A549 (cell line): ENCODE measurements around the gene C1orf50. TPM values are rescaled to one million over a fixed set of nuclear protein-coding genes. Genes with fewer than 3 reads are reported as not detected.
A peak's percentile ranks its signal among the peaks of the same experiment; 100 is the strongest.

ENCODE experiments used
- ATAC-seq, 2 experiments: fragments of 200-7000 bp in 1 of 2; fragments of >200 bp in 1 of 2; cut with Nextera tagmentation in 1 of 2; cut with Tn5 transposase in 1 of 2; 3 replicates each; pipeline versions ENCODE4 v1.8.0 to v1.9.1; 2018 to 2020; ENCODE audit warnings: mild to moderate bottlenecking in 1 of 2, moderate library complexity in 1 of 2
- CTCF ChIA-PET: fragments of 300-600 bp; sonication (Branson Sonifier 250); formaldehyde crosslinking; extraction: SDS; loops from one replicate; lab custom pipeline; 2021; ENCODE audit warnings: antibody characterized with exemption, inconsistent platforms; lab: Yijun Ruan, JAX
- POLR2A ChIA-PET: fragments of 350-600 bp; formaldehyde crosslinking; extraction: SDS; loops from one replicate; lab custom pipeline; 2021; ENCODE audit warnings: antibody characterized with exemption, inconsistent platforms; lab: Yijun Ruan, JAX
- DNase-seq, 2 experiments: peaks; one replicate each; pipeline versions ENCODE4 v3.0.0 to v3.0.0-alpha.2; 2011 to 2016; ENCODE audit warnings: low read depth in 1 of 2, low spot score in 1 of 2
- FAIRE-seq: peaks from 2 replicates; lab custom pipeline; 2011; peaks lifted over from hg19 to GRCh38; lab: Jason Lieb, UNC
- H3K27ac ChIP-seq, 2 experiments: fragments of >200 bp; sonication (Bioruptor Twin); formaldehyde crosslinking; 3 replicates each; pipeline ENCODE4 v1.5.1; 2016 to 2017
- H3K4me1 ChIP-seq: fragments of >200 bp; sonication (Bioruptor Twin); formaldehyde crosslinking; 3 replicates; pipeline ENCODE4 v1.6.1; 2016
- H3K4me2 ChIP-seq: fragments of >200 bp; sonication (Bioruptor Twin); formaldehyde crosslinking; 3 replicates; pipeline ENCODE4 v1.6.1; 2016
- H3K4me3 ChIP-seq: fragments of >200 bp; sonication (Bioruptor Twin); formaldehyde crosslinking; 3 replicates; pipeline ENCODE4 v1.5.1; 2016
- H3K9me3 ChIP-seq: fragments of >200 bp; sonication (Bioruptor Twin); formaldehyde crosslinking; 3 replicates; pipeline ENCODE4 v1.6.1; 2016
- CBX2 ChIP-seq: fragments of 200-600 bp; sonication (generic); IDR thresholded peaks from 2 replicates; pipeline ENCODE4 v1.6.1; 2016; ENCODE audit warnings: low read depth, mild to moderate bottlenecking, borderline replicate concordance
- CHD4 ChIP-seq: fragments of 200-600 bp; sonication (generic); IDR thresholded peaks from 2 replicates; pipeline ENCODE4 v1.6.1; 2016; ENCODE audit warnings: antibody characterized with exemption, mild to moderate bottlenecking, borderline replicate concordance
- ESRRA ChIP-seq: fragments of 150-350 bp; IDR thresholded peaks from 2 replicates; pipeline ENCODE4 v1.6.1; 2014; ENCODE audit warnings: mild to moderate bottlenecking, low read length, borderline replicate concordance
- FOXS1 ChIP-seq: fragments of 250-450 bp; sonication (Bioruptor Pico); IDR thresholded peaks from 2 replicates; pipeline ENCODE4 v1.5.0; 2020; ENCODE audit warnings: mild to moderate bottlenecking, moderate library complexity
- JUNB ChIP-seq: fragments of >200 bp; sonication (Bioruptor Twin); formaldehyde crosslinking; IDR thresholded peaks from 2 replicates; pipeline ENCODE4 v1.6.1; 2016
- KDM5A ChIP-seq: fragments of 200-600 bp; sonication (generic); IDR thresholded peaks from 2 replicates; pipeline ENCODE4 v1.6.1; 2016; ENCODE audit warnings: antibody characterized with exemption, mild to moderate bottlenecking
- MAZ ChIP-seq: fragments of 150-350 bp; IDR thresholded peaks from 2 replicates; pipeline ENCODE4 v1.6.1; 2014; ENCODE audit warnings: antibody characterized with exemption, low read depth, low read length, borderline replicate concordance
- NPAS2 ChIP-seq: fragments of 250-450 bp; sonication (Bioruptor Pico); IDR thresholded peaks from 2 replicates; pipeline ENCODE4 v1.8.0; 2022; ENCODE audit warnings: mild to moderate bottlenecking, moderate library complexity, borderline replicate concordance
- PHF8 ChIP-seq: fragments of 200-600 bp; sonication (generic); IDR thresholded peaks from 2 replicates; pipeline ENCODE4 v1.6.1; 2016; ENCODE audit warnings: low read depth, mild to moderate bottlenecking, antibody characterized with exemption, moderate library complexity, borderline replicate concordance
- RCOR1 ChIP-seq: fragments of 150-350 bp; IDR thresholded peaks from 2 replicates; pipeline ENCODE4 v1.6.1; 2014; ENCODE audit warnings: antibody characterized with exemption, low read length, low read depth
- RNF2 ChIP-seq: fragments of 200-600 bp; sonication (generic); IDR thresholded peaks from 2 replicates; pipeline ENCODE4 v1.6.1; 2016; ENCODE audit warnings: low read depth, mild to moderate bottlenecking, antibody characterized with exemption, moderate library complexity, borderline replicate concordance
- SMC3 ChIP-seq: fragments of >200 bp; sonication (Bioruptor Twin); formaldehyde crosslinking; IDR thresholded peaks from 3 replicates; pipeline ENCODE4 v1.6.1; 2018; ENCODE audit warnings: inconsistent platforms
- SREBF2 ChIP-seq: fragments of 450-650 bp; IDR thresholded peaks from 2 replicates; pipeline ENCODE4 v1.6.1; 2014; ENCODE audit warnings: mild to moderate bottlenecking, moderate library complexity
- ZSCAN20 ChIP-seq: fragments of 250-450 bp; sonication (Bioruptor Pico); IDR thresholded peaks from 2 replicates; pipeline ENCODE4 v1.8.0; 2022; ENCODE audit warnings: mild to moderate bottlenecking, moderate library complexity
- WGBS: methylation state at CpG from one replicate; pipeline ENCODE4 v1.1.6; 2017; ENCODE audit errors: missing lambda C conversion rate; 5-methylcytosine and 5-hydroxymethylcytosine counted together
- polyA plus RNA-seq, 4 experiments: library from polyadenylated mRNA; depleted of rRNA in 3 of 4; stranded (reverse); fragments of >200 nt; fragmentation: RNase III in 1 of 4; extraction: RNeasy Plus Mini Kit Qiagen cat#74134 plus additional on column Dnase treatment in 1 of 4; gene quantifications; 2 replicates in 3 of 4; 3 replicates in 1 of 4; pipeline ENCODE4 v1.2.3, GENCODE V29; 2011 to 2017
- TF ChIP-seq, protein P1 (sequence below): fragments of 250-450 bp; sonication (Bioruptor Pico); IDR thresholded peaks from 2 replicates; pipeline ENCODE4 v1.5.0; 2021; ENCODE audit warnings: mild to moderate bottlenecking, moderate library complexity, borderline replicate concordance
- TF ChIP-seq, protein P2 (sequence below): fragments of >200 bp; sonication (Bioruptor Twin); formaldehyde crosslinking; IDR thresholded peaks from 3 replicates; pipeline ENCODE4 v1.5.1; 2016
- TF ChIP-seq, protein P3 (sequence below): fragments of 250-450 bp; sonication (Bioruptor Pico); IDR thresholded peaks from 2 replicates; pipeline ENCODE4 v1.5.0; 2020; ENCODE audit warnings: low read depth, mild to moderate bottlenecking, moderate library complexity
- TF ChIP-seq, protein P4 (sequence below): fragments of 200-600 bp; sonication (generic); IDR thresholded peaks from 2 replicates; pipeline ENCODE4 v1.6.1; 2016; ENCODE audit warnings: antibody characterized with exemption, mild to moderate bottlenecking, moderate library complexity

C1orf50 gene
- polyA plus RNA-seq, 2 of the 4 experiments (the other 2 are of a cell fraction), result 1.9 to 2.6 TPM

DNA sequence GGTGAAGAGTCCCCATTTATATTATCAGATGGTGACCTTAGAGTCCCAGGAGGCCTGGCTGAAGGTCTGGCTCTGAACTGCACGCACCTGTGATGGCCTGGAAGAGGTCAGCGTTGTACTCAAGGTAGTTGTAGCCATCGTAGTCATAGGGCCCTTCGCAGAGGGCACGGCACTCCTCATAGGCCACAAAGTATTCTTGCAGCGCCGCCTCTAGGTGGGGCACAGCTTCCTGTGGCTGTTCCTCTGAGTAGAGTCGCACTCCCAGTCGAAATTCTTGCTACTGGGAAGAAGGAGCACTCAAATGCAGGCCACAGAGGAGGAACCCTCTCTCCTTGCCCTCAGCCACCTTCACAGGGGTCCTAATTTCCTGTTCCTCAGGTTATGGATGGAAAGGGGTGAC is 7.9 kb upstream of the C1orf50 start:
- ATAC-seq (peak in 1 of 2 experiments; percentile 53; a peak in 2 of 6 replicates), FAIRE-seq (no peak), DNase-seq (no peak)
- Histone ChIP-seq H3K4me1 (no peaks in the 10 kb centered on the region; the same call in 2 of the 3 replicates), H3K27ac (no peak overlapping the region), H3K4me3 (no peak overlapping the region), H3K9me3 (no peaks in the 10 kb centered on the region), H3K4me2 (no peak overlapping the region)
- TF ChIP-seq KDM5A, result no peak
- 76% methylated on average over 9 of the region's 9 CpGs for WGBS
- CTCF ChIA-PET, result interaction anchor here (1.2 to 5.2 kb wide), 3 partner anchors 10 to 26 kb away, joined by 3 to 21 read pairs (median 3); no protein-coding TSS in a partner anchor
- POLR2A ChIA-PET, result no interaction called here

DNA sequence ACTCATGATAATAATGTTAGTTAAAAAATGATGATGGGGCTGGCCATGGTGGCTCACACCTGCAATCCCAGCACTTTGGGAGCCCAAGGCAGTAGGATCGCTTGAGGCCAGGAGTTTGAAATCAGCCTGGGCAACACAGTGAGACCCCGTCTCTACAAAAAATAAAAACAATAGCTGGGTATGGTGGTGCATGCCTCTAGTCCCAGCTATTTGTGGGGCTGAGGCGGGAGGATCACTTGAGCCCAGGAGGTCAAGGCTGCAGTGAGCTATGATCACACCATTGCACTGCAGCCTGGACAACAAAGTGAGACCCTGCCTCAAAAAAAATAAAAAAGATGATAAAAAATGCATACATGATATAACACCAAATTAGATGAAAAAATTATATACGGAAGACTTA is 5.5 kb upstream of the C1orf50 start:
- H3K27ac ChIP-seq, result no peak overlapping the region
- FAIRE-seq (no peak), ATAC-seq (no peak), DNase-seq (no peak)
- WGBS, result 93% methylated on average over 4 of the region's 4 CpGs
- no peak overlapping the region for H3K4me2 ChIP-seq
- H3K9me3 ChIP-seq, result no peaks in the 10 kb centered on the region
- no peak for TF ChIP-seq RCOR1
- no peak for TF ChIP-seq CBX2
- no peak for TF ChIP-seq PHF8
- TF ChIP-seq, protein P1, sequence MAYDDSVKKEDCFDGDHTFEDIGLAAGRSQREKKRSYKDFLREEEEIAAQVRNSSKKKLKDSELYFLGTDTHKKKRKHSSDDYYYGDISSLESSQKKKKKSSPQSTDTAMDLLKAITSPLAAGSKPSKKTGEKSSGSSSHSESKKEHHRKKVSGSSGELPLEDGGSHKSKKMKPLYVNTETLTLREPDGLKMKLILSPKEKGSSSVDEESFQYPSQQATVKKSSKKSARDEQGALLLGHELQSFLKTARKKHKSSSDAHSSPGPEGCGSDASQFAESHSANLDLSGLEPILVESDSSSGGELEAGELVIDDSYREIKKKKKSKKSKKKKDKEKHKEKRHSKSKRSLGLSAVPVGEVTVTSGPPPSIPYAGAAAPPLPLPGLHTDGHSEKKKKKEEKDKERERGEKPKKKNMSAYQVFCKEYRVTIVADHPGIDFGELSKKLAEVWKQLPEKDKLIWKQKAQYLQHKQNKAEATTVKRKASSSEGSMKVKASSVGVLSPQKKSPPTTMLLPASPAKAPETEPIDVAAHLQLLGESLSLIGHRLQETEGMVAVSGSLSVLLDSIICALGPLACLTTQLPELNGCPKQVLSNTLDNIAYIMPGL (CRISPR knock-in tag), result no peak
- no peak for TF ChIP-seq ZSCAN20
- no peak for TF ChIP-seq RNF2
- TF ChIP-seq NPAS2 (CRISPR knock-in tag), result no peak
- TF ChIP-seq, protein P2, sequence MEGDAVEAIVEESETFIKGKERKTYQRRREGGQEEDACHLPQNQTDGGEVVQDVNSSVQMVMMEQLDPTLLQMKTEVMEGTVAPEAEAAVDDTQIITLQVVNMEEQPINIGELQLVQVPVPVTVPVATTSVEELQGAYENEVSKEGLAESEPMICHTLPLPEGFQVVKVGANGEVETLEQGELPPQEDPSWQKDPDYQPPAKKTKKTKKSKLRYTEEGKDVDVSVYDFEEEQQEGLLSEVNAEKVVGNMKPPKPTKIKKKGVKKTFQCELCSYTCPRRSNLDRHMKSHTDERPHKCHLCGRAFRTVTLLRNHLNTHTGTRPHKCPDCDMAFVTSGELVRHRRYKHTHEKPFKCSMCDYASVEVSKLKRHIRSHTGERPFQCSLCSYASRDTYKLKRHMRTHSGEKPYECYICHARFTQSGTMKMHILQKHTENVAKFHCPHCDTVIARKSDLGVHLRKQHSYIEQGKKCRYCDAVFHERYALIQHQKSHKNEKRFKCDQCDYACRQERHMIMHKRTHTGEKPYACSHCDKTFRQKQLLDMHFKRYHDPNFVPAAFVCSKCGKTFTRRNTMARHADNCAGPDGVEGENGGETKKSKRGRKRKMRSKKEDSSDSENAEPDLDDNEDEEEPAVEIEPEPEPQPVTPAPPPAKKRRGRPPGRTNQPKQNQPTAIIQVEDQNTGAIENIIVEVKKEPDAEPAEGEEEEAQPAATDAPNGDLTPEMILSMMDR, result no peak
- TF ChIP-seq, protein P3, sequence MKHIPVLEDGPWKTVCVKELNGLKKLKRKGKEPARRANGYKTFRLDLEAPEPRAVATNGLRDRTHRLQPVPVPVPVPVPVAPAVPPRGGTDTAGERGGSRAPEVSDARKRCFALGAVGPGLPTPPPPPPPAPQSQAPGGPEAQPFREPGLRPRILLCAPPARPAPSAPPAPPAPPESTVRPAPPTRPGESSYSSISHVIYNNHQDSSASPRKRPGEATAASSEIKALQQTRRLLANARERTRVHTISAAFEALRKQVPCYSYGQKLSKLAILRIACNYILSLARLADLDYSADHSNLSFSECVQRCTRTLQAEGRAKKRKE (CRISPR knock-in tag), result no peak
- TF ChIP-seq SMC3, result no peak
- TF ChIP-seq SREBF2, result no peak
- TF ChIP-seq ESRRA, result no peak
- TF ChIP-seq FOXS1 (CRISPR knock-in tag), result no peak
- TF ChIP-seq CHD4, result no peak
- TF ChIP-seq MAZ, result no peak
- TF ChIP-seq, protein P4, sequence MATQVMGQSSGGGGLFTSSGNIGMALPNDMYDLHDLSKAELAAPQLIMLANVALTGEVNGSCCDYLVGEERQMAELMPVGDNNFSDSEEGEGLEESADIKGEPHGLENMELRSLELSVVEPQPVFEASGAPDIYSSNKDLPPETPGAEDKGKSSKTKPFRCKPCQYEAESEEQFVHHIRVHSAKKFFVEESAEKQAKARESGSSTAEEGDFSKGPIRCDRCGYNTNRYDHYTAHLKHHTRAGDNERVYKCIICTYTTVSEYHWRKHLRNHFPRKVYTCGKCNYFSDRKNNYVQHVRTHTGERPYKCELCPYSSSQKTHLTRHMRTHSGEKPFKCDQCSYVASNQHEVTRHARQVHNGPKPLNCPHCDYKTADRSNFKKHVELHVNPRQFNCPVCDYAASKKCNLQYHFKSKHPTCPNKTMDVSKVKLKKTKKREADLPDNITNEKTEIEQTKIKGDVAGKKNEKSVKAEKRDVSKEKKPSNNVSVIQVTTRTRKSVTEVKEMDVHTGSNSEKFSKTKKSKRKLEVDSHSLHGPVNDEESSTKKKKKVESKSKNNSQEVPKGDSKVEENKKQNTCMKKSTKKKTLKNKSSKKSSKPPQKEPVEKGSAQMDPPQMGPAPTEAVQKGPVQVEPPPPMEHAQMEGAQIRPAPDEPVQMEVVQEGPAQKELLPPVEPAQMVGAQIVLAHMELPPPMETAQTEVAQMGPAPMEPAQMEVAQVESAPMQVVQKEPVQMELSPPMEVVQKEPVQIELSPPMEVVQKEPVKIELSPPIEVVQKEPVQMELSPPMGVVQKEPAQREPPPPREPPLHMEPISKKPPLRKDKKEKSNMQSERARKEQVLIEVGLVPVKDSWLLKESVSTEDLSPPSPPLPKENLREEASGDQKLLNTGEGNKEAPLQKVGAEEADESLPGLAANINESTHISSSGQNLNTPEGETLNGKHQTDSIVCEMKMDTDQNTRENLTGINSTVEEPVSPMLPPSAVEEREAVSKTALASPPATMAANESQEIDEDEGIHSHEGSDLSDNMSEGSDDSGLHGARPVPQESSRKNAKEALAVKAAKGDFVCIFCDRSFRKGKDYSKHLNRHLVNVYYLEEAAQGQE, result no peak
- no peak for TF ChIP-seq JUNB
- no peak overlapping the region for H3K4me3 ChIP-seq
- CTCF ChIA-PET, result interaction anchor here (2.0 kb wide), 1 partner anchor 9 kb away, joined by 5 read pairs; no protein-coding TSS in a partner anchor
- POLR2A ChIA-PET, result no interaction called here
- peaks cover 13% of the 10 kb centered on the region; the same call in 2 of the 3 replicates for H3K4me1 ChIP-seq
